ENCODE data around the gene BAIAP3.

DNA sequence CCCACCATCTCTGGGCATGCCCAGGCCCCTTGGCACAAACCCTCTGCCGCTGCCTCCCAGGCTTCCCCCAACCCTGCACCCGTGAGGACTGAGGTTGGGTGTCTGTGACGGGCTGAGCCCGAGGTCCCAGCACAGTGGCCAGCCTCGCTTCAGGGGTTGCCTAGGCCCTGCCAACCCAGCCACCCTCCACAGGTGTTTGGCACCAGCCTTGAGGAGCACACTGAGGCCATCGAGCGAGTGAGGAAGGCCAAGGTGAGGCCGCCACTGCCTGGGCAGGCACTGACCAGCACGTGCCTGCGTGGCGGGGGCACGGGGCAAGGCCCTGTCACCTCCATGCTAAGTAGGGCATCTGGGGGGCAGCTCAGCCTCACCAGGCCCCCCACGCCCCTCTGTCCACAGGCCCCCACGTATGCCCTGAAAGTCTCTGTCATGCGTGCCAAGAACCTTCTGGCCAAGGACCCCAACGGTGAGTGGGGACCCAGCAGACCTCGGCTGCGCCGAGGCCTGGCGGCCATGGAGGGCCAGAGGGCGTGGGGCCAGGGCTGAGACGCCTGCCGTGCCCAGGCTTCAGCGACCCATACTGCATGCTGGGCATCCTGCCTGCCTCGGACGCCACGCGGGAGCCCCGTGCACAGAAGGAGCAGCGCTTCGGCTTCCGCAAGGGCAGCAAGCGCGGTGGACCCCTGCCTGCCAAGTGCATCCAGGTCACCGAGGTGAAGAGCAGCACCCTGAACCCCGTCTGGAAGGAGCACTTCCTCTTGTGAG lies 7.5 kb downstream of the BAIAP3 start:
- TF ChIP-seq, protein P1, sequence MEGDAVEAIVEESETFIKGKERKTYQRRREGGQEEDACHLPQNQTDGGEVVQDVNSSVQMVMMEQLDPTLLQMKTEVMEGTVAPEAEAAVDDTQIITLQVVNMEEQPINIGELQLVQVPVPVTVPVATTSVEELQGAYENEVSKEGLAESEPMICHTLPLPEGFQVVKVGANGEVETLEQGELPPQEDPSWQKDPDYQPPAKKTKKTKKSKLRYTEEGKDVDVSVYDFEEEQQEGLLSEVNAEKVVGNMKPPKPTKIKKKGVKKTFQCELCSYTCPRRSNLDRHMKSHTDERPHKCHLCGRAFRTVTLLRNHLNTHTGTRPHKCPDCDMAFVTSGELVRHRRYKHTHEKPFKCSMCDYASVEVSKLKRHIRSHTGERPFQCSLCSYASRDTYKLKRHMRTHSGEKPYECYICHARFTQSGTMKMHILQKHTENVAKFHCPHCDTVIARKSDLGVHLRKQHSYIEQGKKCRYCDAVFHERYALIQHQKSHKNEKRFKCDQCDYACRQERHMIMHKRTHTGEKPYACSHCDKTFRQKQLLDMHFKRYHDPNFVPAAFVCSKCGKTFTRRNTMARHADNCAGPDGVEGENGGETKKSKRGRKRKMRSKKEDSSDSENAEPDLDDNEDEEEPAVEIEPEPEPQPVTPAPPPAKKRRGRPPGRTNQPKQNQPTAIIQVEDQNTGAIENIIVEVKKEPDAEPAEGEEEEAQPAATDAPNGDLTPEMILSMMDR (conservative IDR thresholded peaks at IDR 0.05; ENCODE audit: low read depth in 2 of 2): no peak
- TF ChIP-seq POLR2AphosphoS5 (IDR thresholded peaks at IDR 0.05; ENCODE audit: low read depth) (no peak), CREB1 (CRISPR knock-in tag; IDR thresholded peaks at IDR 0.05; ENCODE audit: low read depth) (no peak), NANOG (IDR thresholded peaks at IDR 0.05; ENCODE audit: borderline replicate concordance) (no peak)
- TF ChIP-seq, protein P2, sequence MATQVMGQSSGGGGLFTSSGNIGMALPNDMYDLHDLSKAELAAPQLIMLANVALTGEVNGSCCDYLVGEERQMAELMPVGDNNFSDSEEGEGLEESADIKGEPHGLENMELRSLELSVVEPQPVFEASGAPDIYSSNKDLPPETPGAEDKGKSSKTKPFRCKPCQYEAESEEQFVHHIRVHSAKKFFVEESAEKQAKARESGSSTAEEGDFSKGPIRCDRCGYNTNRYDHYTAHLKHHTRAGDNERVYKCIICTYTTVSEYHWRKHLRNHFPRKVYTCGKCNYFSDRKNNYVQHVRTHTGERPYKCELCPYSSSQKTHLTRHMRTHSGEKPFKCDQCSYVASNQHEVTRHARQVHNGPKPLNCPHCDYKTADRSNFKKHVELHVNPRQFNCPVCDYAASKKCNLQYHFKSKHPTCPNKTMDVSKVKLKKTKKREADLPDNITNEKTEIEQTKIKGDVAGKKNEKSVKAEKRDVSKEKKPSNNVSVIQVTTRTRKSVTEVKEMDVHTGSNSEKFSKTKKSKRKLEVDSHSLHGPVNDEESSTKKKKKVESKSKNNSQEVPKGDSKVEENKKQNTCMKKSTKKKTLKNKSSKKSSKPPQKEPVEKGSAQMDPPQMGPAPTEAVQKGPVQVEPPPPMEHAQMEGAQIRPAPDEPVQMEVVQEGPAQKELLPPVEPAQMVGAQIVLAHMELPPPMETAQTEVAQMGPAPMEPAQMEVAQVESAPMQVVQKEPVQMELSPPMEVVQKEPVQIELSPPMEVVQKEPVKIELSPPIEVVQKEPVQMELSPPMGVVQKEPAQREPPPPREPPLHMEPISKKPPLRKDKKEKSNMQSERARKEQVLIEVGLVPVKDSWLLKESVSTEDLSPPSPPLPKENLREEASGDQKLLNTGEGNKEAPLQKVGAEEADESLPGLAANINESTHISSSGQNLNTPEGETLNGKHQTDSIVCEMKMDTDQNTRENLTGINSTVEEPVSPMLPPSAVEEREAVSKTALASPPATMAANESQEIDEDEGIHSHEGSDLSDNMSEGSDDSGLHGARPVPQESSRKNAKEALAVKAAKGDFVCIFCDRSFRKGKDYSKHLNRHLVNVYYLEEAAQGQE (IDR thresholded peaks at IDR 0.05; ENCODE audit: unreplicated experiment): no peak

Data from GM23338 (cell line).